Erythroblast (primary cell): ENCODE data around the gene SLC25A13.

Source experiments
- GATA1 ChIP-seq: IDR thresholded peaks from 2 replicates; pipeline ENCODE4 v1.6.1; 2011; ENCODE audit warnings: low read depth, mild to moderate bottlenecking, control low read depth, low read length, moderate library complexity
- POLR2A ChIP-seq: IDR thresholded peaks from 2 replicates; pipeline ENCODE4 v1.6.1; 2011; ENCODE audit warnings: mild to moderate bottlenecking, low read length

DNA sequence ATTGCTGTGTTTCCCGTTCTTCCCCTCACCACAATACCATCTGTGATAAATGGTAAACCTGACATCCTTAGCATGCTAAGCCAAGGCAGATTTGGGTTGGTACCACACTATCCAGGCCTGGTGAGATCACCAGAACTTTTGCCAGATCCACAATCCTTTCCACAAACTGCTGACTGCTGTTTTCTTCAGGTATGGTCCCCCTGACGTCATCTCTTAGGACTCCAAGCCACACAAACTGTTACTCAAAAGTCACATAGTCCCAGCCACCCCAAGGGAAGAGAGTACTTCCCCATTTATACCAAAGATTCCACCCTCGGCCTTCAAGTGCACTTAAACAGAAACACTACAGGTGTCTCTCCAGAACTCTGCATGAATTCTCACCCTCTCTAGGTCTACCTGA is 34.8 kb downstream of the SLC25A13 start:
- TF ChIP-seq POLR2A (no peak), GATA1 (no peak)
